HEK293T (cell line): ENCODE results near the gene ASCL1.

Experiments used
- ARNT ChIP-seq: fragments of 450-650 bp; IDR thresholded peaks from 2 replicates; pipeline ENCODE4 v1.6.1; 2017; ENCODE audit warnings: mild to moderate bottlenecking
- BHLHE40 ChIP-seq: fragments of 450-650 bp; IDR thresholded peaks from 2 replicates; pipeline ENCODE4 v1.6.1; 2016; ENCODE audit warnings: mild to moderate bottlenecking, moderate library complexity, borderline replicate concordance
- CTBP1 ChIP-seq: fragments of 450-650 bp; IDR thresholded peaks from 2 replicates; pipeline ENCODE4 v1.6.1; 2016; ENCODE audit warnings: borderline replicate concordance
- ELF4 ChIP-seq: fragments of 450-650 bp; IDR thresholded peaks from 2 replicates; pipeline ENCODE4 v1.6.1; 2017; ENCODE audit warnings: antibody characterized with exemption
- FOXA1 ChIP-seq: fragments of 450-650 bp; IDR thresholded peaks from 2 replicates; pipeline ENCODE4 v1.6.1; 2016; ENCODE audit warnings: mild to moderate bottlenecking
- FOXM1 ChIP-seq: fragments of 450-650 bp; IDR thresholded peaks from 2 replicates; pipeline ENCODE4 v1.6.1; 2017; ENCODE audit warnings: mild to moderate bottlenecking, borderline replicate concordance
- HDGF ChIP-seq: fragments of 450-650 bp; IDR thresholded peaks from 2 replicates; pipeline ENCODE4 v1.6.1; 2017; ENCODE audit warnings: antibody characterized with exemption, borderline replicate concordance
- LEF1 ChIP-seq: fragments of 450-650 bp; IDR thresholded peaks from 2 replicates; pipeline ENCODE4 v1.6.1; 2017; ENCODE audit warnings: mild to moderate bottlenecking, borderline replicate concordance
- SP1 ChIP-seq: fragments of 450-650 bp; IDR thresholded peaks from 2 replicates; pipeline ENCODE4 v1.6.1; 2017
- SUZ12 ChIP-seq: fragments of 450-650 bp; IDR thresholded peaks from 2 replicates; pipeline ENCODE4 v1.6.1; 2016; ENCODE audit warnings: mild to moderate bottlenecking
- TARDBP ChIP-seq: fragments of 450-650 bp; IDR thresholded peaks from 2 replicates; pipeline ENCODE4 v1.6.1; 2016
- ZNF384 ChIP-seq: fragments of 450-650 bp; IDR thresholded peaks from 2 replicates; pipeline ENCODE4 v1.6.1; 2016

GRCh38 chr12:102920271-102920670 lies 37.2 kb upstream of the ASCL1 start:
- TF ChIP-seq CTBP1 (no peak), SP1 (no peak), FOXM1 (no peak), ELF4 (no peak), ARNT (no peak), FOXA1 (no peak), HDGF (no peak), TARDBP (no peak), ZNF384 (no peak), BHLHE40 (no peak), SUZ12 (no peak), LEF1 (no peak)
